HCT116 (cell line): ENCODE results near the gene EIF3I.

Source experiments
- CTCF ChIP-seq, 3 experiments: fragments of 200-600 bp in 1 of 3; sonication (generic) in 1 of 3; IDR thresholded peaks in 2 of 3; conservative IDR thresholded peaks in 1 of 3; 2 replicates each; pipeline ENCODE4 v1.5.1; 2012 to 2017; ENCODE audit warnings: low read depth in 2 of 3, low read length in 2 of 3, antibody characterized with exemption in 1 of 3, borderline replicate concordance in 1 of 3, control low read depth in 1 of 3, mild to moderate bottlenecking in 1 of 3, mixed read lengths in 1 of 3, mixed run types in 1 of 3, moderate library complexity in 1 of 3; ENCODE audit not compliant: insufficient read depth in 1 of 3
- POLR2A ChIP-seq: IDR thresholded peaks from 2 replicates; pipeline ENCODE4 v1.7.0; 2011; ENCODE audit warnings: borderline replicate concordance; ENCODE audit not compliant: insufficient read depth, insufficient read length; ENCODE audit errors: extremely low read depth
- POLR2AphosphoS5 ChIP-seq: IDR thresholded peaks from 2 replicates; pipeline ENCODE4 v1.6.1; 2011; ENCODE audit warnings: mild to moderate bottlenecking, low read depth, low read length, moderate library complexity

DNA sequence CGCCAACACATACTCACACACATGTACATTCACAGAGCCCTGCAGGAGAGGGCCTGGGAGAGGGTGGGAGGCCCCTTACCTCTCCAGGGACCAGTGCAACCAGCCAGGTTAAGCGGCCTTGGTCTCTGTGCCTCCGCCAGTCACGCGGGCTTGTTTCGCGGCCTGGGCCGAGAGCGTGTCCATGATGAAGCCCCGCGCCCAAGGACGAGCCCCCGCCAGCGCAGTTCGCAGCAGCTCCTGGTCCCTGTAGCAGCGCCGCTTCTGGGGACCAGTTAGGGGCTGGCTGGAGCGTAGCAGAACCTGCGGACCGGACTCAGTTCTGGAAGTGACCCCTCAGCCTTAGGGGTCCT lies 17.6 kb downstream of the EIF3I start:
- no peak for TF ChIP-seq CTCF (IDR thresholded peaks at IDR 0.05 in 2 of 3, conservative IDR thresholded peaks at IDR 0.05 in 1 of 3; ENCODE audit: borderline replicate concordance in 1 of 3, insufficient read depth in 1 of 3, low read depth in 2 of 3, low read length in 2 of 3)
- no peak for TF ChIP-seq POLR2AphosphoS5
- TF ChIP-seq POLR2A: no peak
